GM18508 (cell line): Measurements from ENCODE around the gene SLC2A4.

Experiments used
- ATAC-seq: cut with Tn5 transposase; IDR thresholded peaks from one replicate; pipeline ENCODE4 v1.9.1; 2021; ENCODE audit warnings: moderate number of reproducible peaks; ENCODE audit not compliant: insufficient read depth, unreplicated experiment

SLC2A4 gene

DNA sequence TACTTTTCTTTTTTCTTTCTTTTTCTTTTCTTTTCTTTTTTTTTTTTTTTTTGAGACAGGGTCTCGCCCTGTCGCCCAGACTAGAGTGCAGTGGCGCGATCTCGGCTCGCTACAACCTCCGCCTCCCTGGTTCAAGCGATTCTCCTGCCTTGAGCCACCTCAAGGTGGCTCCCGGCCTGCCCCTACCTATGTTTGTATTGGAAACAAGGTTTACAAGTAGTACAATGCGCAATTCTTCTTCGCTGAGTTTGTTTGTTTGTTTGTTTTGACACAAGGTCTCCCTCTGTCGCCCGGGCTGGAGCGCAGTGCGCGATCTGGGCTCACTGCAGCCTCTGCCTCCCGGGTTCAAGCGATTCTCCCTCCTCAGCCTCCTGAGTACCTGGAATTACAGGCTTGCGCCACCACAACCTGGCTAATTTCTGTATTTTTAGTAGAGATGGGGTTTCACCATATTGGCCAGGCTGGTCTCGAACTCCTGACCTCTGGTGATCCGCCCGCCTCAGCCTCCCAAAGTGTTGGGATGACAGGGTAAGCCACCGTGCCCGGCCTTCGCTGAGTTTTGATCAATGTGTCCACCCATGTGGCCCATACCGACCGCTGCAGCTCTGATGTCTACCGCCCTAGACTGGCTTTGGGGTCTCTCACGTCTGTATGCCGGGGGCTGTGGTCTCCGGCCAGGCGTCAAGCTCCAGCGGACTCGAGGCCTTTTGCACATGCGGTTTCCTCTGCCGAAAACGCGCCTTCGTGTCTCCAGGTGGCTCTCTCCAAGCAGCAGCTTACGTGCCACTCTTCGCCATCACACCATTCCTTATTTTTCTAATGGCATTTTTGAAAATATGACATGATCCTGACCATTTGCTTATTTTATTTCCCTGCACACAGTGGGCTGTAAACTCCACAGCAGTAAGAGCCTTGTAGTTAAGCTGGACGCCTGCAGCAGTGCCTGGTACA is 14.0 kb downstream of the SLC2A4 start:
- no peak for ATAC-seq

DNA sequence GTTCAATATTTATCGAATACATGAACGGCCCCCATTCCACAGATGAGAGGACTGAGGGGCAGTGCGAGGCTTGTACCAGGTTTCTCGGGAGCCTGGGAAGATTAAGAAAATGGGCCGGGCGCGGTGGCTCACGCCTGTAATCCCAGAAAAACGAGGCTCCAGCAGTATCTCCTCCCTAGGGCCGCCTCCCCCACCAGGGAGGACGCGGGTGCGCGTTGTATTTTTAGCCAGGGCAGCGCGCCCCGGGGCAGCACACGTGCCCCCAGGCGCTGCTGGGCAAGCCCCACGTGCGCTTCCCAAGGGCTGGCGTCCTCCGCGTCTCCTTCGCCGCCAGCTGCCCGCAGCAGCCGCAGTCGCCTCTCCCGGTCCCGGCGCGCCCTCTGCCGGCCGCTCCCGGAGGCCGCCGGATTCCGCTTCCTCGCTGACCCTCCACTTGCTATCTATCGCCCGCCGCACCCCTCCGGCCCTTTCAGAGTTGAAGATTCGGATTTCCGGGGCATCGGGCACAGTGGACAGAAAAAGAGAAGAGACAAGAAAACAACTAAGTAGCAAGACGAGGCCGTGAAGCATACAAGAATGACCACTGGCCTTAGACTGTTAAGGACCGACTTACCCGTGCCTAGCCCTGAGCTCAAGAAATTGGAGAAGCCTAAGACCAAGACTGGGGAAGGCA is 14.8 kb downstream of the SLC2A4 start:
- ATAC-seq = no peak

DNA sequence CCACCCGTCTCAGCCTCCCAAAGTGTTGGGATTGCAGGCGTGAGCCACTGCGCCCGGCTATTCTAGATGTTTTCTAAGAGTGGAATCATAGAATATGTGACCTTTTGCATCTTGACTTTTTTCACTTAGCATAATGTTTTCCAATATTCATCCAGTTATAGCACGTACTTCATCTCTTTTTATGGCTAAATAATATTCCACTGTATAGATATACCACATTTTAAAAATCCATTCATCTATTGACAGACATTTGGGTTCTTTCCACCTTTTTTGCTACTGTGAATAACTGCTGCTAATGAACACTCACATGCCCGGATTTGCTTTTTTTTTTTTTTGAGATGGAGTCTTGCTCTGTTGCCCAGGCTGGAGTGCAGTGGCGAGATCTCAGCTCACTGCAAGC is 22.7 kb downstream of the SLC2A4 start:
- ATAC-seq = no peak

DNA sequence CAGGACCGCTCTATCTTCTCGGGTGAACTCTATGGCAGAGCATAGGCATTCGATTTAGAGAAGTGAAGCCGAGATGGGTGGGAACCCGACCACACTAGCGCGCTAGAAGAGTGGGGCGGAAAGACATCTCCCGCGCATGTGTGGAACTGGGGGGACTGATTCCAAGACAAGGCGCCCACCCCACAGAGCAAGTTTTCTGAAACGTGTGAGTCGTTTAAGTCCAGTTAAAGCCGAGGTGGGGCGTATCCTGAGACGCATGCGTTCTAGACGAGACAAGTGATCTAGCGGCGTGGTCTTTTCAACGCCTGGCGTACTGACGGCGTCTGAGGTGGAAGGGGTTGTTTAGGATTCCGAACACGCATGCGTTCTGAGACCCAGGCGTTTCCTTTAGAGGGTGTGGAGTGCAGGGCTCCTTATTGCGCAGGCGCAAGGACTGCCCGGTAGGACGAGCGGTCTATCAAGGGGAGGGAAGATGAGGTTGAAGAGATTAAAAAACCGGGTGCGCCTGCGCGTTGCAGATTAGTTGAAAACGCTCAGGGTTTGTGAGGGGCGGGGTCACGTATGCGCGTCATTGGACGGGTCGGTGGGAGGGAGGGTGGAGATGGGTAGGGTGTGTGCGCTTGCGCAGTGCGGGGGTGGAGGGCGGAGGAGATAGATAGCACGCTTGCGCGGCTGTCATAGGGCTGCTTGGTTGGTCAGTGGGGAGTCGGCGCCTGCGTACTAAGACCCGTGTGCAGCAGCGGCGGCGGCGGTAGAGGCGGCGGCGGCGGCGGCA is 25.6 kb downstream of the SLC2A4 start, which contains the start of gene EIF5A:
Gene EIF5A (plus strand): TSS at position 718 of the 775 bp plus-strand sequence. CDS start 2,008 bp downstream, outside the sequence.
- peak; percentile 46 for ATAC-seq

DNA sequence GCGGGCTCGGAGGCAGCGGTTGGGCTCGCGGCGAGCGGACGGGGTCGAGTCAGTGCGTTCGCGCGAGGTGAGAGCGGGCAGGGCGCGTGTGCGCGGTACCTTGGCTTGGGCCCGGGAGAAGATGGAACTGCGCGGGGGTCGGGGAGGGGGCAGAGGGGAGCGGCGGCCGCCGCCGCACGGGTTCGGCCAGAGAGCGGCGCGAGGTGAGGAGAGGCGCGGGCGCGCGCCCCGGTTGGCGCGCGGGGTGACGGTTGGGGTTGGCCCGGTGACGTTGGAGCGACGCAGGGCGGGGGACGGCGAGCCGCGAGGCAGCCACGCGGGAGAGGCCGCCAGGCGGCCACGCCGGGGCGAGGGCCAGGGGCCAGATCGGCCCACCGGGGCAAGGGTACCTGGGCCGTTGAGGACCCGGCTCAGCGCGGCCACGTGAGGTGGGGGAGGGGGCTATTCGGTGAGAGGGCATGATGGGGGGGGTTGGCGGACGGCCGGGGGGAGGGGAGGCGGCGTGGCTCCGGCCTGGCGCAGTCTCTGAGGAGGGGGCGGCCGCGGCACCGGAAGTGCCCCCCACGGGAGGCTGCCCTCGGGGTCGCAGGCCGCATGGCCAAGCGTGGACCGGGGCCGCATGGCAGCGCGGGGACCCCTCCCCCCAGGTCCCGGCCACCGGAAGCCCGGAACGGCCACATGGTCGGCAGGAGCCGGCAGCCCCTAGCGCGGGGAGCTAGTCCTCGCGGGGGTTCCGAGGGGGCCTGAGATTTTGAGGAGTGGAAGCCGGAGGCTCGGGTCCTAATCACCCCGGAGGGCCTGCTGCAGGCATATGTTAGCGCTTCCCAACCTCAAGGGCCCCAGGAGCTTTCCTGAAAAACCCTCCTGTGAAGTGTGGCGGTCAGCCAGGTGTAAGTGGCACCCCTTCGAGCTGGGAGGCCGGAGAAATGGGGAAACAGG is 26.4 kb downstream of the SLC2A4 start:
- ATAC-seq = no peak

DNA sequence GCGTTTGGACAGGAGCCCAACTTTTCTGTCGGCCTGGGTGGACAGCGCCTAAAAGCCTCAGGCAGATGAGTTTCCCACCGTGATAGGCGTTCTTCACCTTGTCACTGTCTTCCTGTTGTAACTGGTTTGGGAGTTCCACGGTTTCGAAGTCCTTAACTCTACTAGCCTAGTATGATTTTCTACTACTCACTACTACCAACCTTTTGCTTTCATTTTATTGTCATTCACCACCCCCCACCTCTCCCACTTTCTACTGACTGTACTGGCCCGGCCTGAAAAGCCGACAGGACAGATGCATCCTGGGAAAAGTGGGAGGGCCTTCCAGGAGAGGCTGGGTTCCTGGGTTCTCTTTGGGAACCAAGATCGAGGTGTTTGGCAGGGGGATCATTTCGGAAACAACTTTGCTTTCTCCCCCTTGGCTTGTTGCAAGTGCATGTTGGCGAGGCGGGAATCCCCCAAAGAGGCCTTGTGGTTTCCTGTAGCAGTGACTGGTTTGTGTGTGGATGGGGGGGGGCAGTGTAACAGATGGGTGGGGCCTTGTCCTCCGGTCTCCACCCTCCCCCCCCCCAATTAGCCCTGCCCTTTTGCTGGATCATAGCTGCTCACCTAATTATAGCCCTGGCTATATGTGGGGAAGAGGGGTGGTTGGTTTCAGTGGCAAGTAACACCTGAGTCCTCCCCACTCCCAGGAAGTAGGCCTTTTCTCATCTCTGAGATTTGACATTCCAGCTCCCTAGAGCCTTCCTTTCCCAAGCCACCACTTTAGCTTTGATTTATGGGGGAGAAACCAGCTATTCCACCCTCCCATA is 27.3 kb downstream of the SLC2A4 start:
- ATAC-seq = no peak

DNA sequence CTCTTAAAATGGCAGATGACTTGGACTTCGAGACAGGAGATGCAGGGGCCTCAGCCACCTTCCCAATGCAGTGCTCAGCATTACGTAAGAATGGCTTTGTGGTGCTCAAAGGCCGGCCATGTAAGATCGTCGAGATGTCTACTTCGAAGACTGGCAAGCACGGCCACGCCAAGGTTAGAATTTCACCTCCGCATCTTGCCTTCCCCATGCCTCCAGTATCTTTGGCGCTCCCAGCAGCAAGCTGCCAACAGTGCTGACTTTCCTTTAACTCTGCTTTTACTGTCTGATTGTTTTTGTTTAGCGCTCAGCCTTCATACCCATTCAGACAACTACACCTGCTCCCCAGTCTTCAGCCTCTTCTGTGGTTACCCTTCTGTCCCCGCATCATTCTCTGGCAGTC is 28.1 kb downstream of the SLC2A4 start:
- no peak for ATAC-seq

DNA sequence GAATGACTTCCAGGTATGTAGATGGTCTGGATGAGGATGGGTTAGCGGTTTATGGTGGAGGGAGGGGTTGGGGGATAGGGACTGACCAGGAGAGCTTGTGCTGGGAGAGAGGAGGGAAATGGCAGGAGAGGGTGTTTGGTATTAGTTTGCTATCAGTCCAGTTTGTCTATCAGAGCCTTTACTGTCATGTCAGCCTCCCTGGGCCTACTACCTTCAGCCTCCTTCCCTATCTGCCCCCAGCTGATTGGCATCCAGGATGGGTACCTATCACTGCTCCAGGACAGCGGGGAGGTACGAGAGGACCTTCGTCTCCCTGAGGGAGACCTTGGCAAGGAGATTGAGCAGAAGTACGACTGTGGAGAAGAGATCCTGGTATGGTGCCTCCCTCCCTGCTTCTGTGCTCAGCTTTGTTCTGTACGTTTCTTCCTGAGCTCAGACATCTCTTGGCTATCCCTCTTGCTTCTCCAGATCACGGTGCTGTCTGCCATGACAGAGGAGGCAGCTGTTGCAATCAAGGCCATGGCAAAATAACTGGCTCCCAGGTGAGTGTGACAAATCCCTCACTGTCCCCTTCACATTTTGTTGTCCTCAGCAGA is 29.7 kb downstream of the SLC2A4 start:
- ATAC-seq = no peak

DNA sequence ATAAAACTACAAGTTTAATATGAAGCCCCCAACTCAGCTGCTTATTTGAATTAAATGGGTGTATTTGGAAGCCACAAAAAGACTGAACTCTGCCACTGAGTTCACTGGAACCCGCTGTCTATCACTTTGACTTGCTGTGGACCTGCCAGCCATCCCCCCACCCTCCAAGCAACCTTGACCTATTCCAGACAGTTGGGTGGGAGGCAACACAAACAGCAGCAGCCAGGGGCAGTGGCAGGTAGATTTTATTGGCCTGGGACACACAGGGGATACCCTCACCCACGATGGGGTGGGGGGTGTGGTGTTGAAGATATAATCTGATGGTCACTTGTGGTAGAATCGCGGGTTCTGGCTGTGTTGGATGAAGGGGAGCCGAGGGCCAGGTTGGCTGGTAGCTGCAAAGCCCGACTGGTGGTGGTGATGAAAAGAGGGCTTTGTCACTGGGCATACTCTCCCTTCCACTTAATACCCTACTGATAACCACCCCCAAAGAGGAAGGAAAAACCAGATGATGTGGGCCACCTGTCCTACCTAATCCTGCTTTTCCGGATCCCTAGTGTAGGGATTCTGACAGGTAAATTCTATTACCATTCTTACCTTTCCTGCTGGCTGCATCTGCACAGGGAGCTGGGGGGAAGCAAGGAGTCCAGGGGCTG is 31.0 kb downstream of the SLC2A4 start:
- ATAC-seq = no peak

DNA sequence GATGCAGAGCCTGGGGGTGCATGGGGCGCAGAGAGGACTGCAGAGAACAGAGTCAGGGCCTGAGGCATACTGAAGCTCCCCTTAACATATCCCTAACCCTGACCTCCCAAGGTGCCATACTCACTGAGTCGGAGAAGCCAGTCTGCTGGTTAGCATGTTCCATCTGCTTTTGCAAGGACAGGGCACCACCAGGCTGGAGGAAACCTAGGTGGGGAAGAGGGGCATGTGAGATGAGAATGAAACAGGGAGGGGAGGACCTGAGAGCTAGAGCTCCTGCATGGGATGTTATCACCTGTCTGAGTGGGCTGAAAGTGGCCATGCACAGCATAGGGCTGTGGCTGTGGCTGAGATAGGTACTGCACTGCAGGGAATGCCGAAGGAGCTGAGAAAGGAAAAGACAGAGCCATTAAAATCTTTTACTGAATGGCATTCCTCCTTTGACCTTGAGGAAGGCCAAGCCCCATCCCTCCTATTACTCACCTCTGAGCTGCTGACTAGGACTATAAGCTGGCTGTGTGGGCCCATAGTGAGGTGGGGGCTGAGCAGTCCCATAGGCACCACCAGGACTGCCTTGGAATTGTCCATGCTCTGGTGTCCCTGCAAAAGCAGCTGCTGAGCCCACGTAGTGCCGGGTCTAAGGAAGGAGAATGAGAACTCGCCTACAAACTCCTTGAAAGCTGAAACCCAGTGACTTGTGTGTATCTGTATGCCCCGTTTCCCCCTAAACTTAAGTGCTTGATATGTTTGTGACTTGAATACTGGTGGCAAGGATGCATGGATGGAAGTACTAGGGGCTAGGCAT is 31.8 kb downstream of the SLC2A4 start:
- no peak for ATAC-seq

DNA sequence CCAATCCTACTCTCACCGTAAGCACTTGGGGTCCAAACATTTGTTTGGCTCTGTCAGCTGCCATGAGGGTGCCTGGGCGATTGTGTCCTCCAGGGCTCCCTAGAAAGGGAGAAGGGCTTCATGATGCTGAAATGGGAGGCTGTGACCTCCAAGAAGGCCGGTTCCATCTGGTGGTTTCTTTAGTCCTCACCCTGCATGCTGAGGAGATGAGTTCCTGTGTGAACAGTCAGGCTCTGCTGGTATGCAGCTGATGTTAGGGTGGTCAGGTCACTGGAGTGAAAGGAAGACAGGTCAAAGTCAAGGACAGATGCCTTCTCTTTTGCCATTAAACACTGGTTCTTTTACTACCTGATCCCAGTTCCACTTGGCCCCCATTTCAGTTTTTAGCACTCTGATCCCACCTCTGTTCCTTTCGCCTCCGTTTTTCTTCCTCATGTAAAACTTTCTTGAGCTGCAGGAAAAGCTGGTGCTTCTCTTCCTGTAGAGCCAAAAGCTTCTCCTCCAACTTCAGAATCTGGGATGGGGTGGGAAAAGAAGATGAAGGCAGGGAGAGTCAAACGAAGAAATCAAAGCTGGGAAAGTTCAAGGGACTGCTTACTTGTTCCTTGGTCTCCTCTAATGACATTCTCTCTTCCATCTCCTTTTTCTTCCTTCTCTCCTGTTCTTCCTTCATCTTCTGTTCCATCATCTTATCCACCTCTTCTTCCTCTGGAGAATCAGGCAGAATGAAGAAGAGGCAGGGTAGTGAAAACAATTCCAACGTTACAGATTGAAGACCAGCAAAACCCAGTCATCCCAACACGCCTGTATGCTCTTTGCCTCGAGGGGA is 32.6 kb downstream of the SLC2A4 start:
- no peak for ATAC-seq

DNA sequence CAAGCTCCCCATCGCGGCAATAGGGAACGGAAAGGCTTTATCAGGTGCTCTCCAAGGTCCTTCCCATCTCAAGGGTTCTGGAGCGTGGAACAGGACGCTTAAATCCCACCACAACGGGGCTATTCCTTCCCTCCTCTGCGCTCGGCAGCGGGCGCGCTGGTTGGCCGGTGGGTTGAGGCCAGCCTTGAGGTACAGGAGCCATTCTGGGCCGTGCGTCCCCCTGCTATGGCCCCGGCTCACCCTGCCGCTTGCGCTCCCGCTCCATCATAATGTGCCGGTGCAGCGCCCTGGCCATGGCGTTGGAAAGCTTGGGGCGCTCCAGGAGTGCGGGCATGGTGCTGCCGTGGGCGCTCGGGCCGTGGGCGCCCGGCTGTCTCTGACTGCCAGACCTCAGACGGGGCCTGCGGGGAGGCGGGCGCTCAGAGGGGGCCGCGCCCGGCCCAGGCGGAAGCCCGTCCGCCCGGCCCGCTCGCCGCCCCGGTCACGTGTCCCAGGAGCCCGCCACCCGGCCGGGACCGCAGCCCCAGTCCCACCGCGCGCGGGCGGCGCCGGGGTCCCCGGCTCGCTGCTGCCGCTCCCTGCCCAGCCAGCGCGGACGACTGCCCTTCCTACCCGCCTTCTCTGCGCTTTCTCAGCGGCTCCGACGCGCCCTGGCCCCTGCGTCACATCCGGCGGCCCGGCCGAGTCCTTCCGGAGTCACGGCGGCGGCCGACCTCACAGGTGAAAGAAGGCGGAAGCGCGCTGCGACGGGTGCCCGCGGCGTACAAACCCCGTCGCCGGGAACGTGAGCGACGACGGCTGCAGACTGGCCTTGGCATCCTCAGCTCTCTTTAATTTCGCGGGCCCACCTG is 33.4 kb downstream of the SLC2A4 start, which contains the start of gene GPS2:
Gene GPS2 (minus strand): TSS at position 642 of the 851 bp plus-strand sequence. CDS start 308 bp downstream, at position 334.
- no peak for ATAC-seq

DNA sequence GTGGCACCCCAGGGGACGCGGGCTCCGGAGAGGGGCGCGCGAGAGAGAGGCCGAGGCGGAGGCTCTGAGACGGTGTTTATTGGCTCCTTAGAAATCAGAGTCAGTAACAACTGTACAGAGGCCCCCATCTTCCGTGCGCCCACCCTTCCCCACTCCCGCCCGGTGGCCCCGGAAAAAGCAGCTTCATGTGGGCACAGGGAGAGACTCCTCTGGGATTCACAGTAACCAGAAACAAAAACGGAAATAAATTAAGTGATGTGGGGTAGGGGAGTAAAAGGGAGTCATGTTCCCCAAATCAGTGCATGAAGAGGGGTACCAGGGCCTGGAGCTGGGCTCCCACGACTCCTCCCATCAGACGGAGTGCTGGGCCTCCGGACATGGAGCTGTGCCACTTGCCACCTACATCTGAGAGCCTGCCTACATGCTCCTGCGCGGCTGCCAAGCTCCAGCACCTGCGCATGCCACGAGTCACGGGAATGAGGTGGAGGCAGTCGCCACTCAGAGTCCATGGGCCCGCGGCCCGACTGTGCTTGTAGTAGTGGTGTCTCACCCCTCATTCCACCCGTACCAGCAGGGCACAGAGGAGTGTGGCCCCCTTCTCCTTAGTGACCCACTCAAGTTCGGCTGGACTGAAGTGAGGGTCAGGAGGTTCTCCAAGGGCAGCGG is 34.2 kb downstream of the SLC2A4 start:
- ATAC-seq = no peak

DNA sequence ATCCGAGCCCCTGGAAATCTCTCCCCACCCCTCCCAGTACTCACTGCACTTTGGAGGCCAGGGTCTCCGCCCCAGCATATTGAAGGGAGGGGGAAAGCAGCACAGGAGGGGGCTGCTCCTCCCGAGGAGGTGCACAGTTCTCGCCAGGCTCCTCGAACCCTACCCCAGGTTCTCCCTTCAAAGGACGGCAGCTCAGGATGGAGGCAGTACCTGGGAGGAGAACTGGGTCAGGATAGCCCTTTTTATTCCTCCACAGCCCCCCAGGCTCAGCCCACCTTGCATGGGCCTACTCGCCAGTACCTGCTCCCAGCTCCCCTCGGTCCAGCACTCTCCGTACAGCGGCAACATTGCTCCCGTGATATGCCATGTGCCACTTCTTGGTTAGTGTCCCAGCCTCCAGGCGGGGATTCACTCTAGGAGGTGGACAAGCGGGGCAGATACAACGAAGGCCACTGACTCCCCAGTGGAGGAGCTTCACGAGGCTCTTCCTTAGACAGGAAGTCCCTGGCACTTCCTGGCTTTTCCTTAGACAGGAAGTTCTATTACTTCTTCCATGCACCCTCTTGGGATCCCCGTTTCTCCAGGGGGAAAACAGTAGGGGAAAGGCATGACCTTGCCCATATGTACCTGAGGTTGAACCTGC is 35.8 kb downstream of the SLC2A4 start:
- no peak for ATAC-seq
